GM12872 (cell line): ENCODE data around the gene MAP2K1.

Experiments
- TF ChIP-seq, protein P1 (sequence below): IDR thresholded peaks from 3 replicates; pipeline ENCODE4 v1.5.1; 2011; ENCODE audit warnings: low read depth, mild to moderate bottlenecking, low read length, moderate library complexity; ENCODE audit not compliant: insufficient read depth

MAP2K1 gene

GRCh38 chr15:66459818-66460615 lies 73.3 kb downstream of the MAP2K1 start:
- TF ChIP-seq, protein P1, sequence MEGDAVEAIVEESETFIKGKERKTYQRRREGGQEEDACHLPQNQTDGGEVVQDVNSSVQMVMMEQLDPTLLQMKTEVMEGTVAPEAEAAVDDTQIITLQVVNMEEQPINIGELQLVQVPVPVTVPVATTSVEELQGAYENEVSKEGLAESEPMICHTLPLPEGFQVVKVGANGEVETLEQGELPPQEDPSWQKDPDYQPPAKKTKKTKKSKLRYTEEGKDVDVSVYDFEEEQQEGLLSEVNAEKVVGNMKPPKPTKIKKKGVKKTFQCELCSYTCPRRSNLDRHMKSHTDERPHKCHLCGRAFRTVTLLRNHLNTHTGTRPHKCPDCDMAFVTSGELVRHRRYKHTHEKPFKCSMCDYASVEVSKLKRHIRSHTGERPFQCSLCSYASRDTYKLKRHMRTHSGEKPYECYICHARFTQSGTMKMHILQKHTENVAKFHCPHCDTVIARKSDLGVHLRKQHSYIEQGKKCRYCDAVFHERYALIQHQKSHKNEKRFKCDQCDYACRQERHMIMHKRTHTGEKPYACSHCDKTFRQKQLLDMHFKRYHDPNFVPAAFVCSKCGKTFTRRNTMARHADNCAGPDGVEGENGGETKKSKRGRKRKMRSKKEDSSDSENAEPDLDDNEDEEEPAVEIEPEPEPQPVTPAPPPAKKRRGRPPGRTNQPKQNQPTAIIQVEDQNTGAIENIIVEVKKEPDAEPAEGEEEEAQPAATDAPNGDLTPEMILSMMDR: no peak

GRCh38 chr15:66461917-66462316 lies 75.2 kb downstream of the MAP2K1 start:
- TF ChIP-seq, protein P1: no peak

- TF ChIP-seq, protein P1: no peak
Measured at GRCh38 chr15:66462627-66463026, 75.9 kb downstream of the MAP2K1 start.

DNA sequence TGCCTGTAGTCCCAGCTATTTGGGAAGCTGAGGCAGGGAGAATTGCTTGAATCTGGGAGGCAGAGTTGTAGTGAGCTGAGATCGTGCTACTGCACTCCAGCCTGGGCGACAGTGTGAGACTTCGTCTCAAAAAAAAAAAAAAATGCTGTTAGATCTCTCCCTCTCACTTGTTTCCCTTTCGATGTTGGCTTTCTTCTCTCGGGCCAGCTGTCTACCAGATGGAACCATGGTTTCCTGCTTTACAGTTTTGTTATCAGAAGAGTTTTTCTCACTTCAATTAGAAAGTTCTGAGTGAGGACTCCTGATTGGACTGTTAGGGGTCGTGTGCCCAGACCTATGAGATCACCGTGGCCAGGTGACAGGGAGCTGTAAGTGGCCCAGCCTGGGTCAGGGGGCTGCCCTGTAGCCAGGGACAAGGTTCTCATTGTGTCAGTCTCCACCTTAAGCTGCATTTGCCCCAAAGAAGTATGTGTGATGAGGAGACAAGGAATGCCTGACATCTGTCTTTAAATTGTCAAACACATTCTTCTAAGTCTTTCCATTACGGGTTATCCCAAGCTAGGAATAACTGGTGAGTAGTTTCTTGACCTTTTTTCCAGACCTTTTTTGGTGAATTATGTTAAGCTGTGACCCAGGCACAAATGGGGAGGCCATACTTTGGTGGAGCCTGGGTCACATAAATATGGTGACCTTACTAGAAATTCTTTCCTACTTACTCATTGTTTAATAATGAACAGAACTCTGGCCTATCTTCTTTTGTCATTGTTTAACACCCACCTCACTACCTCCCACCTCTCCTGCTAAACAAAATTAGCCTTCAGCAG lies 85.7 kb downstream of the MAP2K1 start:
- TF ChIP-seq, protein P1: no peak

GRCh38 chr15:66474135-66474534 lies 87.4 kb downstream of the MAP2K1 start:
- TF ChIP-seq, protein P1: no peak

DNA sequence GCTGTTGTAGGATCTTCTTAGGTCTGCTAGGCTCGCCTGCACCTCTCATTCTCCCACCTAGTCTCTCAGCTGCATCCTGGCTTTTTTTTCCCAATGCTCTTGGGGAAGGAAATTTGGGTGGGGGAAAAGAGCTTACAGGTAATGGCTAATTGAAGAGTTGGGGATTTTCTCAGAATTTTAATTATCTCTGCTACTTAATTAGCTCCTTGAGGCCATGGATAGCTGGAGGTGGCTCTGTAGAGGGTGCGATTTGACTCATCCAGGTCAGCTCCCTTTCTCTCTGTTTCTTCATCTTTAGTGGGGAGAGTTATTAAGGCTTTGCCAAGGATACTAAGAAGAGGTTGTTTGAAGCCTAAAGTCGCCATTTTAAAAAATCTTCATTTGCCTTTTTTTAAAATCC lies 88.3 kb downstream of the MAP2K1 start:
- TF ChIP-seq, protein P1: no peak

GRCh38 chr15:66476535-66476934 lies 89.8 kb downstream of the MAP2K1 start:
- TF ChIP-seq, protein P1: no peak
